ENCODE measurements around the gene ADAMTSL2. TPM values are rescaled to one million over a fixed set of nuclear protein-coding genes. Genes with fewer than 3 reads are reported as not detected.

ADAMTSL2 gene
- total RNA-seq, 1 experiment from 2014 or later, result 0.87 TPM

DNA sequence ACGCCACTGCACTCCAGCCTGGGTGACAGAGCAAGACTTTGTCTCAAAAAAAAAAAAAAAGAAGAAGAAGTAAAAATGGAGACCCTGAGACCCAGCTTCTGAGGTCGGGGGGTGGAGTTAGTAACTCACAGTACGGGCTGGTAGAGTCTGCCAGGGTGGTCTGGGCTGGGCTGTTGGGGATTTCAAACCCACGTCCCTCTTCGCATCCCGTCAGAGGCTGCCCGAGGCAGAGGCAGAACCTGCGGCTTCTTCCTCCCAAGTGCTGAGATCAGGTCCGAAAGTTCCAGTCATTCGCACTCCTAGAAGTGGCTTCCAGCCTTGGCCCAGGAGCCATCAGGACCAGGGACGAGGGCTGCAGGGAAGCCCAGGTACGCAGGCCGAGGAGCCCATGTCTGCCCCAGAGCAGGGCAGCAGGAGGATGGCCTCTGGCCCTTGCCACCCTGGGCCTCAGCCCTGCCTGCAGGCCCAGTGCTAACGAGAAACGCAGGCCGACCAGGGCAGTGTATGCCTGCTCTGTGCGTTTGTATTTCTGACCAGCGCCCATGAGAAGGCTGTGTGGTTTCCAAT, 45.7 kb upstream of the ADAMTSL2 start (continued):
- TF ChIP-seq, protein P1, sequence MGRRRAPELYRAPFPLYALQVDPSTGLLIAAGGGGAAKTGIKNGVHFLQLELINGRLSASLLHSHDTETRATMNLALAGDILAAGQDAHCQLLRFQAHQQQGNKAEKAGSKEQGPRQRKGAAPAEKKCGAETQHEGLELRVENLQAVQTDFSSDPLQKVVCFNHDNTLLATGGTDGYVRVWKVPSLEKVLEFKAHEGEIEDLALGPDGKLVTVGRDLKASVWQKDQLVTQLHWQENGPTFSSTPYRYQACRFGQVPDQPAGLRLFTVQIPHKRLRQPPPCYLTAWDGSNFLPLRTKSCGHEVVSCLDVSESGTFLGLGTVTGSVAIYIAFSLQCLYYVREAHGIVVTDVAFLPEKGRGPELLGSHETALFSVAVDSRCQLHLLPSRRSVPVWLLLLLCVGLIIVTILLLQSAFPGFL (CRISPR knock-in tag; IDR thresholded peaks at IDR 0.05; ENCODE audit: borderline replicate concordance), result no peak
- TF ChIP-seq NR2C2 (CRISPR knock-in tag; IDR thresholded peaks at IDR 0.05), result no peak

DNA sequence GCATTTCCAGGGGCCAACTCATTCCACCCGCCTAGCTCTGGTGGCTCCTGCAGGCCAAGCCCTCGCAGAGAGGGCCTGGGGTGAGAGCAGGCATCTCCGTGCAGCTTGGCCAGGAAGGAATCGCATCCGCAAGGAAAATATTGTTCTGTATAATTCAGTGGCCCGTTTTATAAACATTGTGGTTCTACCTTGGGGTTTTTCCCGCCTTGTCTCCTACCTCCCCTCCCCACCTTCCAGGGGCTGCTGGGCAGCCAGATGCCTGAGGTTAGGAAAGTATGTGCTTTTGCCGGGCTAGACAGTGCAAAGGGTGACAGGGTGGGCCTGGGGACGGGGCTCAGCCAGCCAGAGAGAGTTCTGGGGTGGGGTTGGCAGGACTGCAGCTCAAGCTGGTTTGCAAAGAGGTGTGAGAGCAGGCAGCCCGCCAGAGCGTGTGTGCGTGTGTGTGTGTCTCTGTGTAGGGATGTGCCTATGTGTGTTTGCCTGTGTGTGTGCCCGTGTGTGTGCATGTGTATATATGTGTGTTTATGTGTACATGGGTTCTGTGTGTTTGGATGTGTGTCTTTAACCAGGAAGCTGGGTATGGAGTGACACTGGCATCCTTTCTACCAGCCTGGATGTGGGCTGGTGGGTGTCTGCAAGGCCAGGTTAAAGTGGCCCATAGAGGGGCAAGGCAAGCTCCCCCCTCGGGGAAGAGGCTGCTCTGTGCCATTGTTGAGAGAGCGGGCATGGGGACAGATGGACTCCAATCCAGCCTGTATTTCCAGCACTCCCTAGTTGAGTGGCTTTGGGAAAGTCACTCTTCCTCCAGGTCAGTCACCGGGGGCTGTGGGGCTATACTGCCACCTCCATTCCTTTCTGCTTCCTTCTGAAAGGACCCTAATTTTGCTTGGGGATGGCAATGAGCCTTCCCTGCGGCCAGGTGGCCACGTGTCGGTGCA, 45.0 kb upstream of the ADAMTSL2 start:
- no peak for TF ChIP-seq NR1H2 (CRISPR knock-in tag; IDR thresholded peaks at IDR 0.05)
- no peak for TF ChIP-seq SOX15 (CRISPR knock-in tag; IDR thresholded peaks at IDR 0.05)
- TF ChIP-seq GTF2I (CRISPR knock-in tag; conservative IDR thresholded peaks at IDR 0.05), result no peak
- TF ChIP-seq, protein P2, sequence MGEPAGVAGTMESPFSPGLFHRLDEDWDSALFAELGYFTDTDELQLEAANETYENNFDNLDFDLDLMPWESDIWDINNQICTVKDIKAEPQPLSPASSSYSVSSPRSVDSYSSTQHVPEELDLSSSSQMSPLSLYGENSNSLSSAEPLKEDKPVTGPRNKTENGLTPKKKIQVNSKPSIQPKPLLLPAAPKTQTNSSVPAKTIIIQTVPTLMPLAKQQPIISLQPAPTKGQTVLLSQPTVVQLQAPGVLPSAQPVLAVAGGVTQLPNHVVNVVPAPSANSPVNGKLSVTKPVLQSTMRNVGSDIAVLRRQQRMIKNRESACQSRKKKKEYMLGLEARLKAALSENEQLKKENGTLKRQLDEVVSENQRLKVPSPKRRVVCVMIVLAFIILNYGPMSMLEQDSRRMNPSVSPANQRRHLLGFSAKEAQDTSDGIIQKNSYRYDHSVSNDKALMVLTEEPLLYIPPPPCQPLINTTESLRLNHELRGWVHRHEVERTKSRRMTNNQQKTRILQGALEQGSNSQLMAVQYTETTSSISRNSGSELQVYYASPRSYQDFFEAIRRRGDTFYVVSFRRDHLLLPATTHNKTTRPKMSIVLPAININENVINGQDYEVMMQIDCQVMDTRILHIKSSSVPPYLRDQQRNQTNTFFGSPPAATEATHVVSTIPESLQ (CRISPR knock-in tag; IDR thresholded peaks at IDR 0.05), result no peak
- no peak for TF ChIP-seq JUN (CRISPR knock-in tag; IDR thresholded peaks at IDR 0.05)
- TF ChIP-seq, protein P3, sequence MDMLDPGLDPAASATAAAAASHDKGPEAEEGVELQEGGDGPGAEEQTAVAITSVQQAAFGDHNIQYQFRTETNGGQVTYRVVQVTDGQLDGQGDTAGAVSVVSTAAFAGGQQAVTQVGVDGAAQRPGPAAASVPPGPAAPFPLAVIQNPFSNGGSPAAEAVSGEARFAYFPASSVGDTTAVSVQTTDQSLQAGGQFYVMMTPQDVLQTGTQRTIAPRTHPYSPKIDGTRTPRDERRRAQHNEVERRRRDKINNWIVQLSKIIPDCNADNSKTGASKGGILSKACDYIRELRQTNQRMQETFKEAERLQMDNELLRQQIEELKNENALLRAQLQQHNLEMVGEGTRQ (CRISPR knock-in tag; IDR thresholded peaks at IDR 0.05), result no peak
- no peak for TF ChIP-seq ETV6 (CRISPR knock-in tag; IDR thresholded peaks at IDR 0.05)
- no peak for TF ChIP-seq NFE2L1 (CRISPR knock-in tag; IDR thresholded peaks at IDR 0.05)
- TF ChIP-seq FOXJ3 (CRISPR knock-in tag; IDR thresholded peaks at IDR 0.05; ENCODE audit: borderline replicate concordance), result no peak
- TF ChIP-seq, protein P4, sequence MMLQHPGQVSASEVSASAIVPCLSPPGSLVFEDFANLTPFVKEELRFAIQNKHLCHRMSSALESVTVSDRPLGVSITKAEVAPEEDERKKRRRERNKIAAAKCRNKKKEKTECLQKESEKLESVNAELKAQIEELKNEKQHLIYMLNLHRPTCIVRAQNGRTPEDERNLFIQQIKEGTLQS (CRISPR knock-in tag; conservative IDR thresholded peaks at IDR 0.05), result no peak
- TF ChIP-seq, protein P5, sequence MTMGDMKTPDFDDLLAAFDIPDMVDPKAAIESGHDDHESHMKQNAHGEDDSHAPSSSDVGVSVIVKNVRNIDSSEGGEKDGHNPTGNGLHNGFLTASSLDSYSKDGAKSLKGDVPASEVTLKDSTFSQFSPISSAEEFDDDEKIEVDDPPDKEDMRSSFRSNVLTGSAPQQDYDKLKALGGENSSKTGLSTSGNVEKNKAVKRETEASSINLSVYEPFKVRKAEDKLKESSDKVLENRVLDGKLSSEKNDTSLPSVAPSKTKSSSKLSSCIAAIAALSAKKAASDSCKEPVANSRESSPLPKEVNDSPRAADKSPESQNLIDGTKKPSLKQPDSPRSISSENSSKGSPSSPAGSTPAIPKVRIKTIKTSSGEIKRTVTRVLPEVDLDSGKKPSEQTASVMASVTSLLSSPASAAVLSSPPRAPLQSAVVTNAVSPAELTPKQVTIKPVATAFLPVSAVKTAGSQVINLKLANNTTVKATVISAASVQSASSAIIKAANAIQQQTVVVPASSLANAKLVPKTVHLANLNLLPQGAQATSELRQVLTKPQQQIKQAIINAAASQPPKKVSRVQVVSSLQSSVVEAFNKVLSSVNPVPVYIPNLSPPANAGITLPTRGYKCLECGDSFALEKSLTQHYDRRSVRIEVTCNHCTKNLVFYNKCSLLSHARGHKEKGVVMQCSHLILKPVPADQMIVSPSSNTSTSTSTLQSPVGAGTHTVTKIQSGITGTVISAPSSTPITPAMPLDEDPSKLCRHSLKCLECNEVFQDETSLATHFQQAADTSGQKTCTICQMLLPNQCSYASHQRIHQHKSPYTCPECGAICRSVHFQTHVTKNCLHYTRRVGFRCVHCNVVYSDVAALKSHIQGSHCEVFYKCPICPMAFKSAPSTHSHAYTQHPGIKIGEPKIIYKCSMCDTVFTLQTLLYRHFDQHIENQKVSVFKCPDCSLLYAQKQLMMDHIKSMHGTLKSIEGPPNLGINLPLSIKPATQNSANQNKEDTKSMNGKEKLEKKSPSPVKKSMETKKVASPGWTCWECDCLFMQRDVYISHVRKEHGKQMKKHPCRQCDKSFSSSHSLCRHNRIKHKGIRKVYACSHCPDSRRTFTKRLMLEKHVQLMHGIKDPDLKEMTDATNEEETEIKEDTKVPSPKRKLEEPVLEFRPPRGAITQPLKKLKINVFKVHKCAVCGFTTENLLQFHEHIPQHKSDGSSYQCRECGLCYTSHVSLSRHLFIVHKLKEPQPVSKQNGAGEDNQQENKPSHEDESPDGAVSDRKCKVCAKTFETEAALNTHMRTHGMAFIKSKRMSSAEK (CRISPR knock-in tag; IDR thresholded peaks at IDR 0.05; ENCODE audit: borderline replicate concordance), result no peak
- no peak for TF ChIP-seq JAZF1 (CRISPR knock-in tag; IDR thresholded peaks at IDR 0.05)
- TF ChIP-seq CREM (CRISPR knock-in tag; IDR thresholded peaks at IDR 0.05), result no peak
- no peak for TF ChIP-seq ZNF232 (CRISPR knock-in tag; IDR thresholded peaks at IDR 0.05)
- TF ChIP-seq TP53 (CRISPR knock-in tag; IDR thresholded peaks at IDR 0.05), result no peak
- TF ChIP-seq, protein P6, sequence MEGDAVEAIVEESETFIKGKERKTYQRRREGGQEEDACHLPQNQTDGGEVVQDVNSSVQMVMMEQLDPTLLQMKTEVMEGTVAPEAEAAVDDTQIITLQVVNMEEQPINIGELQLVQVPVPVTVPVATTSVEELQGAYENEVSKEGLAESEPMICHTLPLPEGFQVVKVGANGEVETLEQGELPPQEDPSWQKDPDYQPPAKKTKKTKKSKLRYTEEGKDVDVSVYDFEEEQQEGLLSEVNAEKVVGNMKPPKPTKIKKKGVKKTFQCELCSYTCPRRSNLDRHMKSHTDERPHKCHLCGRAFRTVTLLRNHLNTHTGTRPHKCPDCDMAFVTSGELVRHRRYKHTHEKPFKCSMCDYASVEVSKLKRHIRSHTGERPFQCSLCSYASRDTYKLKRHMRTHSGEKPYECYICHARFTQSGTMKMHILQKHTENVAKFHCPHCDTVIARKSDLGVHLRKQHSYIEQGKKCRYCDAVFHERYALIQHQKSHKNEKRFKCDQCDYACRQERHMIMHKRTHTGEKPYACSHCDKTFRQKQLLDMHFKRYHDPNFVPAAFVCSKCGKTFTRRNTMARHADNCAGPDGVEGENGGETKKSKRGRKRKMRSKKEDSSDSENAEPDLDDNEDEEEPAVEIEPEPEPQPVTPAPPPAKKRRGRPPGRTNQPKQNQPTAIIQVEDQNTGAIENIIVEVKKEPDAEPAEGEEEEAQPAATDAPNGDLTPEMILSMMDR (IDR thresholded peaks at IDR 0.05), result no peak
- Mint-ChIP-seq H3K4me3 (no peak overlapping the region), H3K27me3 (ENCODE audit: low read depth) (no peaks in the 10 kb centered on the region), H3K36me3 (no peaks in the 10 kb centered on the region), H3K27ac (no peak overlapping the region; the same call in 1 of the 2 replicates), H3K4me1 (no peaks in the 10 kb centered on the region), H3K9me3 (no peaks in the 10 kb centered on the region)
- ATAC-seq (no peak), DNase-seq (ENCODE audit: low spot score) (no peak)
- ChIA-PET POLR2A (no interaction called here), CTCF (no interaction called here)
